Limb (tissue), 2 donors: ENCODE measurements around the gene ADAMTS13.
"Not testable (repeated sequence)": the region's sequence is repeated elsewhere in the genome, so short reads cannot be mapped to it uniquely, and the experiment has no call there.

Experiments
- DNase-seq, 2 donors: peaks; one replicate each; pipeline ENCODE4 v3.0.0-alpha.2; 2016; ENCODE audit errors: extremely low spot score in 2 of 2

The ADAMTS13 gene

DNA sequence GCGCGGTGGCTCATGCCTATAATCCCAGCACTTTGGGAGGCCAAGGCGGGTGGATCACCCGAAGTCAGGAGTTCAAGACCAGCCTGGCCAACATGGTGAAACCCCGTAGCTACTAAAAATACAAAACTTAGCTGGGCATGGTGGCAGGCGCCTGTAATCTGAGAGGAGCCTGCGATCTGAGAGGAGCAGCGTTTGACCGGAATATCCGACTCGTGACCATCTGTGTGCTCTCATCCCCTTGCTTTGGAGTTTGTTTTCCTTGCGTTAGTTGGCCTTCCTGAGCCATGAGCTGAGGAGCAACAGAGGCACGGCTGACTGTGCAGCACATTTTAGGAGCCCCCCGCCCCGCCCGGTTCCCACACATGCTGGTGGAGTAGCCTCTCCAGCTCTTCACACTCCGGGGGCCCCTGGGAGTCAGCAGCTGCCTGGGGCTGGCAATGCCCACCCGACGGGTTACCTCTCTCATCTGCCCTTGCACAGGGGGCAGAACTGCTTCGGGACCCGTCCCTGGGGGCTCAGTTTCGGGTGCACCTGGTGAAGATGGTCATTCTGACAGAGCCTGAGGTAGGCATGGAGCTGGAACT lies 3.0 kb downstream of the ADAMTS13 start:
- no peak for DNase-seq

DNA sequence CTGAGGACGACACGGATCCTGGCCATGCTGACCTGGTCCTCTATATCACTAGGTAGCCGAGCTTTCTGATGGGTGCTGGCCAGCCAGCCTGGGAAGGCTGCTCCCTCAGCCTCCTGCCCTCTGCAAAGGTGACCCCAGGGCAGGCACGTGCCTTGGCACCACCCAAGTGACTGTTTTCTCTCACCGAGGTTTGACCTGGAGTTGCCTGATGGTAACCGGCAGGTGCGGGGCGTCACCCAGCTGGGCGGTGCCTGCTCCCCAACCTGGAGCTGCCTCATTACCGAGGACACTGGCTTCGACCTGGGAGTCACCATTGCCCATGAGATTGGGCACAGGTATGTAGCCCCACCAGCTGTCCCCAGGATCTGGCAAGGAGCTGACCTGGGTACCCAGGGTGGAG lies 3.8 kb downstream of the ADAMTS13 start:
- DNase-seq: no peak

DNA sequence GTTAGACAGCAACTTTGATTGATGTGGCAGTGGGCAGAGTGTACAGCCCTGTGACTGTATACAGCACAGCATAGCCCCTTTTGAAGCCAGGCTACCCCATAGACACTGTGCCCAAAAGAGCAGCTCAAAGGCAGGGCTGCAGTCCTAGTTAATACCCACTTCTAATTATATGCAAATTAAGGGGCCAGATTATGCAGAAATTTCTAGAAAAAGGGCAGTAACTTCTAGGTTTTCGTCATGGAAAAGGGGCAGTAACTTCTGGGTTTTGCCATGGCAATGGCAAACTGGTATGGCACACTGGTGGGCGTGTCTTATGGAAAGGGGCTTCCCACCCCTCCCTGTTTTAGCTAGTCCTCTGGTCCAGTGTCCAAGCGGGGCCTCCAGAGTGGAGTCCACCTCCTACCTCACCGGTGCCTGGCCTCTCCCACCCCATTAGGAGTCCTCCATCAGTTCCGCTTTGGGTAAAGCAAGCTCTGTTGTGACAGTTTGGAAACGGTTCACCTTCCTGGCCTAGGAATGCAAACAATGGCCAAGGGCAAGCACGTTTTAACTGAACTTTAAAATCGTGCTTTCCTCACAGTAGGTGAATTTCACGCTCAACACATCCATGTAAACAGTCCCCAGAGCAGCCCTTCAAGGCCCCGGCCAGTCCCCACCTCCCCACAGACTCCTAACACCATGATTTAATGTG lies 5.6 kb downstream of the ADAMTS13 start:
- DNase-seq: no peak

DNA sequence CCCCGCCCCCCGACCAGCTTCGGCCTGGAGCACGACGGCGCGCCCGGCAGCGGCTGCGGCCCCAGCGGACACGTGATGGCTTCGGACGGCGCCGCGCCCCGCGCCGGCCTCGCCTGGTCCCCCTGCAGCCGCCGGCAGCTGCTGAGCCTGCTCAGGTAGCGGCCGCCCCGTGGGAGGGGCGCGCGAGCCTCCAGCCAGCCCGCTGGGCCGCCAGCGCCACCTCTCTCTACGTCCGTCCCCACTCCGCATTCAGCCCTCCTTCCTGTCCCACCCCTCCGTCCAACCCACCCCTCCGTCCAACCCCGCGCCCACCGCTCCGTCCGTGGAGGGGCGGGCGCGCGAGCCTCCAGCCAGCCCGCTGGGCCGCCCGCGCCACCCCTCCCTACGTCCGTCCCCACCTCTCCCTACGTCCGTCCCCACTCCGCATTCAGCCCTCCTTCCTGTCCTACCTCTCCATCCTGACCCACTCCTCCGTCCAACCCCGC lies 6.5 kb downstream of the ADAMTS13 start:
- DNase-seq: peak; percentile 17 to 58

DNA sequence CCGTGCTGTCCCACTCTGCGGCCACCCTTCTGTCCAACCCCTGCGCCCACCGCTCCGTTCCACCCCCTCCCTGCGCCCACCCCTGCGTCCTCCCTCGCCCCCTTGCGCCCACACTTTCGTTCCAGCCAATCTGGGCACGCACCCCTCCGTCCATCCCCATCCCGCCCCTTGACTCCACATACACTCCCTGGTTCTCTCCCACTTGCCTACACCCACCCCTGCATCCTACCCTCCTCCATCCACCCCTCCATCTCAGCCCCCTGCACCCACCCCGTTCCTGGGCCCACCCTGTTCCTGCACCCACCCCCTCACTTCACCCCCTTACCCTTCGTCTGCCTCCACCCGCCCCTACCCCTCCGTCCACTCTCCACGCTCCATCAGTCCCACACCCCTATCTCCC lies 7.0 kb downstream of the ADAMTS13 start:
- no peak for DNase-seq

DNA sequence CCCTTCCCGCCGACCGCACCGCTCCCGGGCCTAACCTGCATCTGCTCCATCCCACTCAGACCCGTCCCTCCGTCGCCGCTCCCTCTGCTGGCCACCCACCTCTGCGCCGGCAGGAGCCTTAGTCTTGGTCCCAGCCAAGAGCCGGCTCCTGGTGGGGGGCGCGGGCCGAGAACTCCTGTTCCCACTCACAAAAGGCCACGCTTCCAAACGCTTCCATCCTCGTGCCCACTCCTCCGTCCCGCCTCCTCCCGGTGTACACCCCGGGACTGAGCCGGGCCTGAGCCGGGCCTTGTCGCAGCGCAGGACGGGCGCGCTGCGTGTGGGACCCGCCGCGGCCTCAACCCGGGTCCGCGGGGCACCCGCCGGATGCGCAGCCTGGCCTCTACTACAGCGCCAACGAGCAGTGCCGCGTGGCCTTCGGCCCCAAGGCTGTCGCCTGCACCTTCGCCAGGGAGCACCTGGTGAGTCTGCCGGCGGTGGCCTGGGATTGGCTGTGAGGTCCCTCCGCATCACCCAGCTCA lies 7.5 kb downstream of the ADAMTS13 start:
- DNase-seq: peak in 1 of 2 donors; percentile 65

DNA sequence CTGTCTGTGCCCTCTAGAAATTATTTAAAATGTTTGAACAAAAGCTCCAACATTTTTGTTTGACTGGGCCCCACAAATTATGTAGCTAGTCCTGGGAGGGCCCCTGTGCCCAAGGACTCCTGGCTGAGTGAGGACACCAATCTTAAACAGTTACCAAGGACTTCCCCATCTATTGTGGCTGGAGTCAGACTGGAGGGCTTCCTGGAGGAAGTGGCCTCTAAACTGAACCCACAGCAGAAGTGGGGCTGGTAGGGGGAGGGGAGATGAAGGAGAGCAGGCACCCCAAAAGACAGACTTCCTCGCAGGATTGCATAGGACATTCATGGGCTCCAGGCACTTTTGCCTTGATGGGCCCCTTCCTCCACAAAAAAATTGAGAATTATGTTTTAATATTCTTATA lies 8.1 kb downstream of the ADAMTS13 start:
- no peak for DNase-seq

DNA sequence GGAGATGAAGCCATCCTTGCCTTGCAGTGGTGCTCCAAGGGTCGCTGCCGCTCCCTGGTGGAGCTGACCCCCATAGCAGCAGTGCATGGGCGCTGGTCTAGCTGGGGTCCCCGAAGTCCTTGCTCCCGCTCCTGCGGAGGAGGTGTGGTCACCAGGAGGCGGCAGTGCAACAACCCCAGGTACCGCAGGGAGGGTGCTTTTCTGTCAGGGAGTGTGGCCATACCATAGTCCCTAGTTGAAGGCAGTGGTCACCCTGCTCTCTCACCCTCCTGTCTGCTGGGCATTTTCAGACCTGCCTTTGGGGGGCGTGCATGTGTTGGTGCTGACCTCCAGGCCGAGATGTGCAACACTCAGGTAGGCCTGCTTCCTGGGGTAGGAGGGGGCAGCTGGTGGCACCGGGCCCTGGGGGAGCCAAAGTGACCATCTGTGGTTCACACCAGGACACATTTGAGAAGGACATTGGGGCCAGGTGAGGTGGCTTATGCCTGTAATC lies 11.2 kb downstream of the ADAMTS13 start:
- no peak for DNase-seq

DNA sequence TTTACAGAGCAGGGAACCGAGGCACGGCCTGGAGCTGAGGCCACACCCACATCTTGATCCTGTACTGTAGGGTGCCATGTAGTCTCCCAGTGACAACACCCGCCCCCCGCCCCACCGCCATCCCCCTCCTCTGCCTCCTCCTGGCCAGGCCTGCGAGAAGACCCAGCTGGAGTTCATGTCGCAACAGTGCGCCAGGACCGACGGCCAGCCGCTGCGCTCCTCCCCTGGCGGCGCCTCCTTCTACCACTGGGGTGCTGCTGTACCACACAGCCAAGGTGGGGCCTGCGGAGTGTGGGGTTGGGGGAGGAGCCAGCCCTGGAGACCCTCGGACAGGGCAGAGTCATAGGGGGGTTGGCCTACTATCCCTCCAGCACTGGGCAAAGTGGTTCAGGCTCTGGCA lies 14.5 kb downstream of the ADAMTS13 start:
- no peak for DNase-seq

DNA sequence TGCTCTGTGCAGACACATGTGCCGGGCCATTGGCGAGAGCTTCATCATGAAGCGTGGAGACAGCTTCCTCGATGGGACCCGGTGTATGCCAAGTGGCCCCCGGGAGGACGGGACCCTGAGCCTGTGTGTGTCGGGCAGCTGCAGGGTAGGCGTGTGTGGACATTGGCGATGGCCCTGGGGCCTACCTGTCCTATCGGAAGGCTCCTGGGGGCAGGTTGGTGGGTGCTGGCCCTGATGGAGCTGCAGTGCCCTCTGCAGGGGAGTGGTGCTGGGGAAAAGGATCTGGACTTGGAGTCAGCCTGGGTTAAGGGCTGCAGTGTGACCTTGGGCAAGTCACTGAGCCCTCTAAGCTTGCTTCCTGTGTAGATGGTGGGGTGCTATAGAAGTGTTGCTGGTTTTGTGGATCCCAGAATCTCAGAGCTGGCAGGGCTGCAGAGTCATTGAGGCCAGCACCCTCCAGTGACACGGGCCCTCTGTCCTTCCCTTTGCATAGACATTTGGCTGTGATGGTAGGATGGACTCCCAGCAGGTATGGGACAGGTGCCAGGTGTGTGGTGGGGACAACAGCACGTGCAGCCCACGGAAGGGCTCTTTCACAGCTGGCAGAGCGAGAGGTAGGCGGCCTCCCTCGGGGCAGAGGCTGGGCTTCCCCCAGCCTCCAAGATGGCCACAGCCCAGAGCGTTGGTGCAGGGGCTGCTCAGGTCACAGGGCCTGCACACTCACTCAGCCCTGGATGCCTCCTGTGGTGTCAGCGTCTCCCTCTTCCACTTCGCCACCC lies 15.8 kb downstream of the ADAMTS13 start:
- DNase-seq: no peak

DNA sequence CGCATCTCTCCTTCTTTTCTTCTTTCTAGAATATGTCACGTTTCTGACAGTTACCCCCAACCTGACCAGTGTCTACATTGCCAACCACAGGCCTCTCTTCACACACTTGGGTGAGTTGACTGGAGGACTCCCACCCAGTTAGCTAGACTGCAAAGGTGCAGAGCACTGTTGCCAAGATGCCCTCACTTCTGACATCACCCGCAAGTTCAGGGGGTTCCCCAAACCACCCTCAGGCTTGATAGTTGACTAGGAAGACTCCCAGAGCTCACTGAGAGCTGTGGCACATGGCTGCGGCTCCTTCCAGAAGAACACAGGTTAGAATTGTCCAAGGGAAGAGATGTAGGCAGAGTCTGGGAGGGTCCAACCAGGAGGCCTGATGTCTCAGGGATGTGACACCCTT lies 17.2 kb downstream of the ADAMTS13 start:
- DNase-seq: no peak

DNA sequence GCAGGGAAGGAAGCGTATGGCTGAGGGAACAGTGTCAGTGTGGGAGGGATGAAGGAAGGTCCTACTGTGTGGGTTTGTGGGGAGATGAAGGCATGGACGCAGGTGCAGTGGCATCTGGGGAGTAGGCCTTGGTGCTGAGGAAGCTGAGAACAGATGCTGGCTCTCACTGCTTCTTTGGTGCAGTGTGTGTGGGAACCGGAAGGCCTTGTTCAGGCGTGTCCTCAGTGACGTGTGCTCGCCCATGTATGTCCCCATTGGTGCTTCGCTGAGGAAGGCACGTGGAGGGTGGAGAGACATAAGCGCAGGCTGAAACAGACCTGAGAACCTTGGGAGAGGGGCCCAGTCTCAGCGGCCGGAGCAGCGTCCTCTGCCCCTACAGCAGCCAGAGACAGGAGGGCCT lies 18.7 kb downstream of the ADAMTS13 start:
- DNase-seq: no peak

DNA sequence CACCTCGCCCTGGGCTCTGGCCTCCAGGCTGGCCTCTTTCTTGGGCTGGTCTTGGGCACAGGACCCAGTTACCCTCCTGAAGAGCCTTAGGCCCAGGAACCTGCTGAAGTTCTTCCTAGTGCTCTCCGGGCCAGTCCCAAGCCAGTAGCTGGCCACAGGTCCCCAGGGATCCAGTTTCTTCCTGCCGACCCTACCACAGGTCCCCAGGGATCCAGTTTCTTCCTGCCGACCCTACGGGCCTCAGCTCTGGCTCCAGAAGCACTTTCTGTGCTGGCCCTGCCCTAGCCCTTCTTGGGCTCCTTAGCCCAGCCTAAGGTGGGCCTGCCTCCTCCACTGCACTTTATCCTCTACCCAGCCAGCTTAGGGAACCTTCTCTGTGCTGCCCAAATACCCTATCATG lies 19.4 kb downstream of the ADAMTS13 start:
- no peak for DNase-seq

DNA sequence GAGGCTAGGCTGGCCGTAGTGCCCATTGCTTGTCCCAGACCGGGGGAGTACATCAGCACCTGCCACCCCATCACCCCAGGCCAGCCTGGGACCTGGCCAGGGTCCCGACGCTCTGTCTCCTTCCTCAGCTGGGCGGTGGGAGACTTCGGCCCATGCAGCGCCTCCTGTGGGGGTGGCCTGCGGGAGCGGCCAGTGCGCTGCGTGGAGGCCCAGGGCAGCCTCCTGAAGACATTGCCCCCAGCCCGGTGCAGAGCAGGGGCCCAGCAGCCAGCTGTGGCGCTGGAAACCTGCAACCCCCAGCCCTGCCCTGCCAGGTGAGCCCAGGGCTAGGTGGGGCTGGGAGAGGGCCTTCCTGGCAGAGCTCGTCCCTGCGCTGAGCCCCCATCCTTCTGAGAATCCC lies 21.1 kb downstream of the ADAMTS13 start:
- no peak for DNase-seq

DNA sequence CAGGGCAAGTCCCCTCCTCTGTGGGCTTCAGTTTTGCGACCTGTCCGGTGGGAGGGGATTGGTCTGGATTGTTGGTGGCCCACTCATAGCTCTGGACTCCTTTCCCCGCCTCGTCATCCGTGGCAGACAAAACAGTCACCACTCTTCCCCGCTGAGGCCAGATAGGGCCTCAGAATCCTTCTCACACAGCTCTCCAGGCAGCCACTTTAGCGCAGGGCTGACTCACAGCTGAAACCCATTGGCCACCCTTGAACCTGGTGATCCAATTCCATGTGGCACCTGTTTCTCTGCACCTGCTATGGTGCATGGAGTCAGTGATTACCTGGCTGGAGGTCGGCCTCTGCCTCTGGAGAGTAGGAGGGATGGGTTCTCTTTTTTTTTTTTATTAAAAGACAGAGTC lies 21.8 kb downstream of the ADAMTS13 start:
- no peak for DNase-seq

DNA sequence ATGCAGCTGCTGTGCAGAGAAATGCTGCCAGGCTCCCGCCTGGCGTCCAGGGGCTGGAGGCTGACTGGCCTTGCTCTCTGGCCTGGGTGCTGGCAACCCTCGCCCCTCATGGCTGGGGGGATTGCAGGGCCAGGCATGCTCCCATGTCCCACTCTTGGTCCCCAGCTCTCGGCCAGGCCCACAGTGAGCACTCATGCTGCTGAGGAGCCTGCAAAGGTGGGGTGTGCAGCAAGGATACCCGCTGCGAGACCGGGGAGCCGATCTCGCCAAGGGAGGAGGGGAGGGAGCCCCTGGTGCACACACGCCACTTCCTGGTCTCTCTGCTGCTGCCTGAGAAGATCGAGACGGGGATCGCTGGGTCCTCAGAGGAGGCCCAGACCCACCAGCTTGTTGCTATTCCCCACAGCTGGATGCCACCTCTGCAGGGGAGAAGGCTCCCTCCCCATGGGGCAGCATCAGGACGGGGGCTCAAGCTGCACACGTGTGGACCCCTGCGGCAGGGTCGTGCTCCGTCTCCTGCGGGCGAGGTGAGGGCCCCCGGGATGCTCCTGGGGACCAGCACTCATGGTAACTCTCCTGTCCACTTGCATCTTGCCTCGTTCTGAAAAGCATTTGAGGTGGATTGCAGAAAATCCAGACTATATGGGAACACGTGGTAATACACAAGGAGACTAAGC lies 23.3 kb downstream of the ADAMTS13 start:
- DNase-seq: no peak

DNA sequence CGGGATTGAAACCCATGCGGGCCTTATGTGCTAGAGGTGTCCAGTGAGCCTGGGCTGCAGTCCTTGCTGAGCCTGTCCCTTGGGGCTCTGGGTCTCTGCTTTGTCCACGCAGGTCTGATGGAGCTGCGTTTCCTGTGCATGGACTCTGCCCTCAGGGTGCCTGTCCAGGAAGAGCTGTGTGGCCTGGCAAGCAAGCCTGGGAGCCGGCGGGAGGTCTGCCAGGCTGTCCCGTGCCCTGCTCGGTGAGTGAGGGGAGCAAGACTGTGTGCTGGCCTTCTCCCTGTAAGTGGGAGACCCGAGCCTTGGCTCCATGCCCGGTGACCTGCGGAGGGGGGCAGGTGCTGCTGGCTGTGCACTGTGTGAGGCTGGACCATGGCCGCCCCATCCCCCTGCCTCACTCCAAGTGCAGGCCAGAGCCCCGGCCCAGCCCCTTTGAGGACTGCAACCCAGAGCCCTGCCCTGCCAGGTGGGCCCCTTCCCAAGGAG lies 26.4 kb downstream of the ADAMTS13 start:
- DNase-seq: no peak

DNA sequence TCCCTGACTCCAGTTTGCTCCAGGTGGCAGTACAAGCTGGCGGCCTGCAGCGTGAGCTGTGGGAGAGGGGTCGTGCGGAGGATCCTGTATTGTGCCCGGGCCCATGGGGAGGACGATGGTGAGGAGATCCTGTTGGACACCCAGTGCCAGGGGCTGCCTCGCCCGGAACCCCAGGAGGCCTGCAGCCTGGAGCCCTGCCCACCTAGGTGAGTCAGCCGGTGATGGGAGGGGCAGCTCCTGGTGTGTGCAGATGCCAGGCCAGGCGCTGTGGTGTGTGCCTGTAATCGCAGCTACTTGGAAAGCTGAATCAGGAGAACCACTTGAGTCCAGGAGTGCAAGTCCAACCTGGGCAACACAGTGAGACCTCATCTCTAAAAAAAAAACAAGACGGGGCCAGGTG lies 27.6 kb downstream of the ADAMTS13 start:
- no peak for DNase-seq

DNA sequence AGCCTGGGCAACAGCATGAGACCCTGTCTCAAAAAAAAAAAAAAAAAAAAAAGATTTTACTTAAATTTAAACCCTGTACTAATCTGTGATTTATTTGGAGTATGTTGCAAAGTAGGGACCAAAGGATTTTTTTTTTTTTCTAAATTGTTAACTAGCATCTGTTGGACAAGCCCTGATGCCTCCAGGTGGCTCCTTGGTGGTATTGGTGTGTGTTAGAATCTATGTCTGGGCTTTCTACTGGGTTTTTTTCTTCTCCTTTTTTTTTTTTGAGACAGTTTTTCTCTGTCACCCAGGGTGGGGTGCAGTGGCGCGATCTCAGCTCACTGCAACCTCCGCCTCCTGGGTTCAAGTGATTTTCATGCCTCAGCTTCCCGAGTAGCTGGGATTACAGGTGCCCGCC lies 29.7 kb downstream of the ADAMTS13 start:
- not testable (repeated sequence) for DNase-seq

DNA sequence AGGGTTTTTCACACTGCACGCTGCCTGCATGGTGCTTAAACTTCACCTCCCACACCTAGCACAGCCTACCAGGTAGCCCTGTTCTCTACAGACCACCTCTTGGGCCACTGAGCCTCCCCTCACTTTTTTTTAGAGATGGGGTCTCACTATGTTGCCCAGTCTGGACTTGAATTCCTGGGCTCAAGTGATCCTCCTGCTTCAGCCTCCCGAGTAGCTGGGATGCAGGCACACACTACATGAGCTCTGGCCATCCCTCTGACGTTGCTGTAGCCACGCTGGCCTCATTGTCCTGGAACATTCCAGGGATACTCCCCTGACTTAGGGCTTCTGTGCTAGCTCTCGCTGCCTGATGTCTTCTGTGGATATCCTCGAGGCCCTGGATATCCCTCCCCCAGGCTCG lies 30.4 kb downstream of the ADAMTS13 start:
- no peak for DNase-seq

DNA sequence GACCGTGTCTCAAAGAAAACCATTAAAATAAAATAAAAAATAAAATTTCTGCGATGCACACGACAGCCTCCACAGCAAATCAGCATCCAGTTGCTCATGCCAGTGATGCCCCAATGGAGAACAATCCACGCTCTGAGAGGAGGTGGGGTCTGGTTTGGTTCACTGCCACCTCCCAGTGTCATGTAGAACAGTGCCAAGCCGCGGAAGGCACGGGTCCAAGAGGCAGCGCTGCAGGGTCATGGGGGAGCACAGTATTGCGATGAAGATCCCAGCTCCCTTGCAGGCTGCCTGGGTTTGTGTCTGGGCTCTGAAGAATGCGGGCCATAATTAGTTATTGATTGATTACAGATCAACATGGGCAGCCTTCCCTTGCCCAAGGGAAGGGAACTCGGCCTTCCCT lies 31.5 kb downstream of the ADAMTS13 start:
- no peak for DNase-seq

DNA sequence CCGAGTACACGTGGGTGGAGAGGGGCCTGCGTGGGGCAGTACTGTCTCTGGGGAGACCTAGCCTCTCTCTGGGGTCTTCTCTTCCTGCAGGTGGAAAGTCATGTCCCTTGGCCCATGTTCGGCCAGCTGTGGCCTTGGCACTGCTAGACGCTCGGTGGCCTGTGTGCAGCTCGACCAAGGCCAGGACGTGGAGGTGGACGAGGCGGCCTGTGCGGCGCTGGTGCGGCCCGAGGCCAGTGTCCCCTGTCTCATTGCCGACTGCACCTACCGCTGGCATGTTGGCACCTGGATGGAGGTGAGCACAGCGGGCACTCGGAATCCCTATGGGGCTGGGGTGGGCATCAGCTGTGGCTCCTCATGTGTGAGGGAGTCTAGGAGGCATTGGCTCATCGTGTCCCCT lies 32.2 kb downstream of the ADAMTS13 start:
- DNase-seq: no peak
